H1 (cell line): ENCODE measurements around the gene ABTB1. TPM values are rescaled to one million over a fixed set of nuclear protein-coding genes. Genes with fewer than 3 reads are reported as not detected.
A peak's percentile ranks its signal among the peaks of the same experiment; 100 is the strongest.

Source experiments
- CHD1 ChIP-seq: IDR thresholded peaks from 2 replicates; pipeline ENCODE4 v1.6.1; 2012; ENCODE audit warnings: low read depth, low read length, improper control_type of control experiment
- CHD7 ChIP-seq: fragments of 300-600 bp; sonication (generic); IDR thresholded peaks from 2 replicates; pipeline ENCODE4 v1.7.1; 2012; ENCODE audit warnings: low read length, moderate library complexity, mild to moderate bottlenecking, inconsistent platforms; ENCODE audit not compliant: insufficient replicate concordance
- EGR1 ChIP-seq: IDR thresholded peaks from 2 replicates; pipeline ENCODE4 v1.6.1; 2011; ENCODE audit warnings: low read depth, low read length, borderline replicate concordance
- EP300 ChIP-seq, 2 experiments: IDR thresholded peaks; 1 replicate in 1 of 2; 2 replicates in 1 of 2; pipeline ENCODE4 v1.6.1; 2011 to 2012; ENCODE audit warnings: low read depth in 2 of 2, low read length in 2 of 2, mild to moderate bottlenecking in 2 of 2, borderline replicate concordance in 1 of 2, inconsistent platforms in 1 of 2, moderate library complexity in 1 of 2
- EZH2 ChIP-seq: fragments of 200-600 bp; sonication (generic); IDR thresholded peaks from 2 replicates; pipeline ENCODE4 v1.7.1; 2012; ENCODE audit warnings: low read depth, mild to moderate bottlenecking, moderate library complexity, low read length, inconsistent platforms; ENCODE audit not compliant: severe bottlenecking
- FOSL1 ChIP-seq: IDR thresholded peaks from 2 replicates; pipeline ENCODE4 v1.6.1; 2011; ENCODE audit warnings: mild to moderate bottlenecking, low read depth, low read length, moderate library complexity; ENCODE audit not compliant: insufficient read depth
- JUND ChIP-seq: IDR thresholded peaks from 2 replicates; pipeline ENCODE4 v1.6.1; 2011; ENCODE audit warnings: mild to moderate bottlenecking, improper control_type of control experiment, low read length
- RNF2 ChIP-seq: fragments of 200-900, 300-1000 bp; sonication (generic); IDR thresholded peaks from 2 replicates; pipeline ENCODE4 v1.7.1; 2016; ENCODE audit warnings: borderline replicate concordance, low read depth, mild to moderate bottlenecking, antibody characterized with exemption, low read length; ENCODE audit not compliant: poor library complexity, severe bottlenecking; ENCODE audit errors: missing control alignments
- SAP30 ChIP-seq: fragments of 300-600 bp; sonication (generic); IDR thresholded peaks from 2 replicates; pipeline ENCODE4 v1.7.1; 2012; ENCODE audit warnings: low read length, moderate library complexity, mild to moderate bottlenecking, inconsistent platforms; ENCODE audit not compliant: insufficient read depth, insufficient replicate concordance
- polyA plus RNA-seq, 7 experiments: library from polyadenylated mRNA; depleted of rRNA in 3 of 7; stranded (reverse) in 5 of 7; unstranded in 2 of 7; fragments of >200 nt in 5 of 7; fragments of 200-250 nt in 2 of 7; gene quantifications; 1 replicate in 5 of 7; 2 replicates in 1 of 7; 4 replicates in 1 of 7; pipeline versions ENCODE4 v1.2.1 to v1.2.3, GENCODE V29; 2011 to 2013; ENCODE audit warnings: missing spikeins in 2 of 7, mixed read lengths in 2 of 7
- total RNA-seq: library from RNA; stranded (reverse); fragmentation: NEBNext Ultra II Directional; extraction: Animal tissue kit (Norgen Biotek cat#: 25700); gene quantifications from 2 replicates; pipeline ENCODE4 v1.2.1, GENCODE V29; 2021

ABTB1 gene
- total and polyA plus RNA-seq, 2 of the 8 experiments (the other 6 are each of a cell fraction or from before 2014, with no cell fraction given): 7.1 to 9.4 TPM

GRCh38 chr3:127628788-127629466 lies 43.8 kb upstream of the ABTB1 start, which contains the start of gene PODXL2 (continued):
- no peak for TF ChIP-seq CHD7
- TF ChIP-seq FOSL1: no peak
- TF ChIP-seq CHD1: no peak
- no peak; the same call in 1 of the 2 replicates for TF ChIP-seq EGR1
- TF ChIP-seq EP300 (IDR thresholded peaks at IDR 0.05; ENCODE audit: borderline replicate concordance in 1 of 2, low read depth in 2 of 2, low read length in 2 of 2): no peak
- no peak for TF ChIP-seq JUND
- TF ChIP-seq SAP30: no peak
- no peak for TF ChIP-seq EZH2
- TF ChIP-seq RNF2: peak; percentile 89
